Measurements from ENCODE around the gene SEMA4B. TPM values are rescaled to one million over a fixed set of nuclear protein-coding genes. Genes with fewer than 3 reads are reported as not detected.
A peak's percentile ranks its signal among the peaks of the same experiment; 100 is the strongest.
"Not testable (repeated sequence)": the region's sequence is repeated elsewhere in the genome, so short reads cannot be mapped to it uniquely, and the experiment has no call there.

SEMA4B gene
- total RNA-seq, 3 donors from 2014 or later: 4.7 to 8.2 (median 7.7) TPM

GRCh38 chr15:90265271-90266060 lies 64.3 kb downstream of the SEMA4B start, which contains the start of gene NGRN:
TSS of gene NGRN (plus strand) at chr15:90265672. CDS start at chr15:90265713, 41 bp downstream.
- peak within 1 kb of the TSS; percentile 97 for H3K4me3 Mint-ChIP-seq
- peaks cover 41% of the 10 kb centered on the region for H3K4me1 Mint-ChIP-seq (ENCODE audit: low read depth)
- DNase-seq: peak; percentile 85
- H3K36me3 Mint-ChIP-seq (ENCODE audit: insufficient read depth): peaks cover 16% of the 10 kb centered on the region
- no peaks in the 10 kb centered on the region for H3K9me3 Mint-ChIP-seq
- H3K27me3 Mint-ChIP-seq (ENCODE audit: low read depth): no peaks in the 10 kb centered on the region
- peak; percentile 89 to 92 for ATAC-seq

GRCh38 chr15:90266061-90266431 lies 64.9 kb downstream of the SEMA4B start:
- Mint-ChIP-seq H3K9me3 (no peaks in the 10 kb centered on the region), H3K36me3 (ENCODE audit: insufficient read depth) (peaks cover 19% of the 10 kb centered on the region), H3K27me3 (ENCODE audit: low read depth) (no peaks in the 10 kb centered on the region), H3K4me3 (peak overlapping the region; percentile 97), H3K4me1 (ENCODE audit: low read depth) (peaks cover 43% of the 10 kb centered on the region)
- peak; percentile 25 to 26 for ATAC-seq
- peak; percentile 18 for DNase-seq

- DNase-seq (no peak), ATAC-seq (no peak)
- Mint-ChIP-seq H3K27me3 (ENCODE audit: low read depth) (no peaks in the 10 kb centered on the region), H3K4me3 (peak overlapping the region; percentile 97), H3K36me3 (ENCODE audit: insufficient read depth) (peaks cover 22% of the 10 kb centered on the region), H3K9me3 (no peaks in the 10 kb centered on the region), H3K4me1 (ENCODE audit: low read depth) (peaks cover 48% of the 10 kb centered on the region)
Observed at GRCh38 chr15:90266485-90266884, 65.4 kb downstream of the SEMA4B start.

- H3K27me3 Mint-ChIP-seq (ENCODE audit: low read depth): no peaks in the 10 kb centered on the region
- DNase-seq (no peak), ATAC-seq (no peak)
- peaks cover 59% of the 10 kb centered on the region for H3K4me1 Mint-ChIP-seq (ENCODE audit: low read depth)
- peak overlapping the region; percentile 97 for H3K4me3 Mint-ChIP-seq
- no peaks in the 10 kb centered on the region for H3K9me3 Mint-ChIP-seq
- peaks cover 31% of the 10 kb centered on the region for H3K36me3 Mint-ChIP-seq (ENCODE audit: insufficient read depth)
Observed at GRCh38 chr15:90268415-90268814, 67.3 kb downstream of the SEMA4B start.

- Mint-ChIP-seq H3K4me1 (ENCODE audit: low read depth) (peaks cover 49% of the 10 kb centered on the region), H3K4me3 (no peak overlapping the region), H3K27me3 (ENCODE audit: low read depth) (no peaks in the 10 kb centered on the region), H3K36me3 (ENCODE audit: insufficient read depth) (peaks cover 37% of the 10 kb centered on the region), H3K9me3 (no peaks in the 10 kb centered on the region)
- DNase-seq: no peak
- no peak for ATAC-seq
Observed at GRCh38 chr15:90270502-90271150, 69.5 kb downstream of the SEMA4B start.

GRCh38 chr15:90271459-90272166 lies 70.5 kb downstream of the SEMA4B start:
- no peak for ATAC-seq
- Mint-ChIP-seq H3K4me1 (ENCODE audit: low read depth) (peaks cover 47% of the 10 kb centered on the region), H3K9me3 (no peaks in the 10 kb centered on the region), H3K36me3 (ENCODE audit: insufficient read depth) (peaks cover 43% of the 10 kb centered on the region), H3K27me3 (ENCODE audit: low read depth) (no peaks in the 10 kb centered on the region), H3K4me3 (no peak overlapping the region)
- no peak for DNase-seq

GRCh38 chr15:90278467-90278866 lies 77.3 kb downstream of the SEMA4B start:
- H3K4me1 Mint-ChIP-seq (ENCODE audit: low read depth); ATAC-seq; H3K4me3 Mint-ChIP-seq; H3K9me3 Mint-ChIP-seq; H3K27me3 Mint-ChIP-seq (ENCODE audit: low read depth); DNase-seq: not testable (repeated sequence)
- H3K36me3 Mint-ChIP-seq (ENCODE audit: insufficient read depth): peaks cover 12% of the 10 kb centered on the region

Other genes starting within 250 kb of the SEMA4B start
- gene ZNF710, start 200.0 kb upstream of the SEMA4B start, total RNA-seq: 10 to 100 TPM; 21.7 to 28.2 (median 25.0) TPM
- 10 to 100 TPM; 32.8 to 45.1 (median 43.3) TPM for gene IDH2, start 98.9 kb upstream of the SEMA4B start, total RNA-seq
- 100 to 1,000 TPM; 130 to 158 (median 151) TPM for gene CIB1, start 32.6 kb downstream of the SEMA4B start, total RNA-seq
- 10 to 100 TPM; 11.4 to 12.9 (median 11.9) TPM for gene GDPGP1, start 32.9 kb downstream of the SEMA4B start, total RNA-seq
- gene TTLL13, start 48.2 kb downstream of the SEMA4B start, total RNA-seq: under 1 TPM in 2 of 3 donors, not detected in 1; 0.19 to 0.95 TPM
- 10 to 100 TPM; 36.9 to 38.0 (median 37.1) TPM for gene NGRN, start 64.3 kb downstream of the SEMA4B start, total RNA-seq
- 1 to 10 TPM in 2 of 3 donors, under 1 TPM in 1; 0.46 to 1.2 (median 1.0) TPM for gene ZNF774, start 151.0 kb downstream of the SEMA4B start, total RNA-seq
- gene IQGAP1, start 186.9 kb downstream of the SEMA4B start, total RNA-seq: 10 to 100 TPM; 83.1 to 96.0 (median 91.4) TPM